GM12874 (cell line): ENCODE measurements around the gene TMEM109.

Source experiments
- TF ChIP-seq, protein P1 (sequence below): IDR thresholded peaks from 2 replicates; pipeline ENCODE4 v1.5.1; 2011; ENCODE audit warnings: low read depth, mild to moderate bottlenecking, control low read depth, low read length, moderate library complexity; ENCODE audit not compliant: insufficient read depth

TMEM109 gene

GRCh38 chr11:60970369-60970774 is 56.4 kb downstream of the TMEM109 start:
- TF ChIP-seq, protein P1, sequence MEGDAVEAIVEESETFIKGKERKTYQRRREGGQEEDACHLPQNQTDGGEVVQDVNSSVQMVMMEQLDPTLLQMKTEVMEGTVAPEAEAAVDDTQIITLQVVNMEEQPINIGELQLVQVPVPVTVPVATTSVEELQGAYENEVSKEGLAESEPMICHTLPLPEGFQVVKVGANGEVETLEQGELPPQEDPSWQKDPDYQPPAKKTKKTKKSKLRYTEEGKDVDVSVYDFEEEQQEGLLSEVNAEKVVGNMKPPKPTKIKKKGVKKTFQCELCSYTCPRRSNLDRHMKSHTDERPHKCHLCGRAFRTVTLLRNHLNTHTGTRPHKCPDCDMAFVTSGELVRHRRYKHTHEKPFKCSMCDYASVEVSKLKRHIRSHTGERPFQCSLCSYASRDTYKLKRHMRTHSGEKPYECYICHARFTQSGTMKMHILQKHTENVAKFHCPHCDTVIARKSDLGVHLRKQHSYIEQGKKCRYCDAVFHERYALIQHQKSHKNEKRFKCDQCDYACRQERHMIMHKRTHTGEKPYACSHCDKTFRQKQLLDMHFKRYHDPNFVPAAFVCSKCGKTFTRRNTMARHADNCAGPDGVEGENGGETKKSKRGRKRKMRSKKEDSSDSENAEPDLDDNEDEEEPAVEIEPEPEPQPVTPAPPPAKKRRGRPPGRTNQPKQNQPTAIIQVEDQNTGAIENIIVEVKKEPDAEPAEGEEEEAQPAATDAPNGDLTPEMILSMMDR: peak; percentile 91

- TF ChIP-seq, protein P1: no peak
These were observed 56.9 kb downstream of the TMEM109 start for GRCh38 chr11:60970890-60971289.

DNA sequence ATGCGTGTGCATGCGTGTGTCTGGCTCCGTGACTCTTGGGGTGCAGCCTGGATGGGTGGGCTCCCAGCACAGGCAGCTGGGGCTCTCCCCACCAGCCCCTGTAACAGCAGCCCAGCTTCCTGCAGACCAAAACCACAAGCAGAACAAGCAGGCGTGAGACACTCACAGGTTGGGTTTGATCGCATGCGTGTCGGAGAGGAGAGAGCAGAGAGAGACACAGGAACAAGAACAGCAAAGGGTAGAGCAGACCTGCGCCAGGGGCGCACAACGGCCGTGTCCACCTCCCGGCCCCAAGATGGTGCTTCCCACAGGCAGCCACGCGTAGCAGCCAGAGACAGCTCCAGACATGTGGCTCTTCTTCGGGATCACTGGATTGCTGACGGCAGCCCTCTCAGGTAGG is 57.6 kb downstream of the TMEM109 start, which contains the start of gene CD6:
TSS of gene CD6 (plus strand) at position 161 of the 400 bp plus-strand sequence. CDS start at position 347, 186 bp downstream.
- TF ChIP-seq, protein P1: no peak

GRCh38 chr11:60972182-60973030 is 58.4 kb downstream of the TMEM109 start:
- TF ChIP-seq, protein P1: no peak
